ENCODE results near the gene CCNA2. TPM values are rescaled to one million over a fixed set of nuclear protein-coding genes. Genes with fewer than 3 reads are reported as not detected.

CCNA2 gene
- total RNA-seq, 1 donor from 2014 or later, result 2.0 TPM

GRCh38 chr4:121792966-121793365 is 30.7 kb downstream of the CCNA2 start:
- Mint-ChIP-seq H3K27me3 (peaks cover 21% of the 10 kb centered on the region), H3K4me3 (no peak overlapping the region), H3K27ac (no peak overlapping the region), H3K9me3 (no peaks in the 10 kb centered on the region), H3K4me1 (peaks cover 3% of the 10 kb centered on the region), H3K36me3 (ENCODE audit: low read depth) (no peaks in the 10 kb centered on the region)
- ATAC-seq (ENCODE audit: low read depth) (no peak), DNase-seq (no peak)
- intact Hi-C loops (cut with micrococcal nuclease), result no loop called here
- TF ChIP-seq, protein P1, sequence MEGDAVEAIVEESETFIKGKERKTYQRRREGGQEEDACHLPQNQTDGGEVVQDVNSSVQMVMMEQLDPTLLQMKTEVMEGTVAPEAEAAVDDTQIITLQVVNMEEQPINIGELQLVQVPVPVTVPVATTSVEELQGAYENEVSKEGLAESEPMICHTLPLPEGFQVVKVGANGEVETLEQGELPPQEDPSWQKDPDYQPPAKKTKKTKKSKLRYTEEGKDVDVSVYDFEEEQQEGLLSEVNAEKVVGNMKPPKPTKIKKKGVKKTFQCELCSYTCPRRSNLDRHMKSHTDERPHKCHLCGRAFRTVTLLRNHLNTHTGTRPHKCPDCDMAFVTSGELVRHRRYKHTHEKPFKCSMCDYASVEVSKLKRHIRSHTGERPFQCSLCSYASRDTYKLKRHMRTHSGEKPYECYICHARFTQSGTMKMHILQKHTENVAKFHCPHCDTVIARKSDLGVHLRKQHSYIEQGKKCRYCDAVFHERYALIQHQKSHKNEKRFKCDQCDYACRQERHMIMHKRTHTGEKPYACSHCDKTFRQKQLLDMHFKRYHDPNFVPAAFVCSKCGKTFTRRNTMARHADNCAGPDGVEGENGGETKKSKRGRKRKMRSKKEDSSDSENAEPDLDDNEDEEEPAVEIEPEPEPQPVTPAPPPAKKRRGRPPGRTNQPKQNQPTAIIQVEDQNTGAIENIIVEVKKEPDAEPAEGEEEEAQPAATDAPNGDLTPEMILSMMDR (IDR thresholded peaks at IDR 0.05), result no peak
- ChIA-PET POLR2A (interaction anchor here (0.7 kb wide), 1 partner anchor 9 kb away, joined by 3 read pairs; the partner anchor contains the start of gene EXOSC9), CTCF (no interaction called here)

- Mint-ChIP-seq H3K27ac (no peak overlapping the region), H3K36me3 (ENCODE audit: low read depth) (no peaks in the 10 kb centered on the region), H3K4me3 (no peak overlapping the region), H3K4me1 (peaks cover 3% of the 10 kb centered on the region), H3K9me3 (no peaks in the 10 kb centered on the region), H3K27me3 (peaks cover 25% of the 10 kb centered on the region)
- ChIA-PET CTCF (no interaction called here), POLR2A (no interaction called here)
- DNase-seq (no peak), ATAC-seq (ENCODE audit: low read depth) (no peak)
- intact Hi-C loops (cut with micrococcal nuclease), result no loop called here
- TF ChIP-seq, protein P1 (IDR thresholded peaks at IDR 0.05), result no peak
These were observed 32.2 kb downstream of the CCNA2 start for GRCh38 chr4:121791481-121791880.

DNA sequence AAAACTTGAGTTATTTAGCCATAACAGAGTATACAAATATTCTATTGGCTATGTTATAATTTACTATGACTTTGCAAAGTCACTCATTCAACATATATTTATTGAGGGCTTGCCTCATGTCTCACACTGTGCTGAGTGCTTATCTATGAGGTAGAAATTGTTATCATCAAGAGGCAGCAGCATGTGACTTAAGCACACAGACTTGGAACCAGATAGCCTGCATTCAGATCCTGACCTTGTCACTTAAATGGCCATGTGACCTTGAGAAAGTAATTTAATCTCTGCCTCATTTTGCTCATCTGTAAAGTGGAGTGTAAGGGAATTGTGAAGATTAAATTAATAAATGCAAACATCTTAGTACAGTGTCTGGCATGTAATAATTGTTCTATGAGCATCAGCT is 32.7 kb downstream of the CCNA2 start:
- TF ChIP-seq, protein P1 (IDR thresholded peaks at IDR 0.05), result no peak
- H3K4me3 Mint-ChIP-seq, result no peak overlapping the region
- intact Hi-C loops (cut with micrococcal nuclease), result no loop called here
- ChIA-PET POLR2A (no interaction called here), CTCF (no interaction called here)
- no peaks in the 10 kb centered on the region for H3K36me3 Mint-ChIP-seq (ENCODE audit: low read depth)
- no peak for ATAC-seq (ENCODE audit: low read depth)
- no peak for DNase-seq
- H3K27me3 Mint-ChIP-seq, result peaks cover 28% of the 10 kb centered on the region
- H3K4me1 Mint-ChIP-seq, result peaks cover 3% of the 10 kb centered on the region
- no peak overlapping the region for H3K27ac Mint-ChIP-seq
- no peaks in the 10 kb centered on the region for H3K9me3 Mint-ChIP-seq

DNA sequence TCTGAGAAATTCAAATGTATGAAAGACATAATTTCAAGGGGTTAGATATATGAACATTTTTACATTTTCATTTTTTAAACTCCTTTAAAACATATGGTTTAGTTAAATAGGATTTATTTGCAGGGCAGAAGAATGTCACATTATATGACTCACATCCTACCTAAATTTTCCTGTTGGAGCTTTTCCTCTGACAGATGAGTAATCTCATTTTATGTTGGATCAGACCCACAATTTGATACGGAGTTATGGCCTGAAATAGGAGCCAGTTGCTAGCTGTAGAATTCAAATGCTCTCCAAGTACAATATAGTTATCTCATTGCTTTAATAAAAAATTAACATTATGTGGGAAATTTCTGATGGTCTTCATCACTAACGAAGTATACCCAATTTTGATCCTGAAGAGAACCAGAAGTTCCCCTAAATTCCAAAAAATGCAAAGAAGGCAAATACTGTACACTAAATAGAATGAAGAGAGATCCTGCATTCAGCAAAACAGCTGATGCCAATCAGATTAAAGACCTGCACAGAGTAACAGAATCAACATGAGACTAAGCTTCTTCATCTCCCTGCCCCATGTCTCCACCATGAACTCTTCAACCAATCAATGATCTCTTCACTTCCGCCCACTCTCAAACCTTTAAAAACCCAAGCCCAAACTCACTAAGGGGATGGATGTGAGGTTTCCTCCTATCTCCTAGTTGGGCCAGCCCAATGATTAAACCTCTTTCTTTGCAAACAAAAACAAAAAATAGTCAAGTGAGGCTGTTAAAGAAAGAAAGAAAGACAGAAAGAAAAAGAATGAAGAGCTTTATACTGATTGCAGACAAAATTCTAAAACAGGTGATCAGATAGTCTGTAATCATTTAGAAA is 33.5 kb downstream of the CCNA2 start:
- peaks cover 31% of the 10 kb centered on the region for H3K27me3 Mint-ChIP-seq
- DNase-seq (no peak), ATAC-seq (ENCODE audit: low read depth) (no peak)
- ChIA-PET CTCF (no interaction called here), POLR2A (no interaction called here)
- H3K9me3 Mint-ChIP-seq, result no peaks in the 10 kb centered on the region
- intact Hi-C loops (cut with micrococcal nuclease), result no loop called here
- no peak overlapping the region for H3K27ac Mint-ChIP-seq
- TF ChIP-seq, protein P1 (IDR thresholded peaks at IDR 0.05), result no peak
- no peaks in the 10 kb centered on the region for H3K36me3 Mint-ChIP-seq (ENCODE audit: low read depth)
- no peaks in the 10 kb centered on the region for H3K4me1 Mint-ChIP-seq
- no peak overlapping the region for H3K4me3 Mint-ChIP-seq

- TF ChIP-seq, protein P1 (IDR thresholded peaks at IDR 0.05), result no peak
- Mint-ChIP-seq H3K36me3 (ENCODE audit: low read depth) (no peaks in the 10 kb centered on the region), H3K27me3 (peaks cover 37% of the 10 kb centered on the region), H3K4me3 (no peak overlapping the region), H3K27ac (no peak overlapping the region), H3K9me3 (peaks cover 5% of the 10 kb centered on the region), H3K4me1 (no peaks in the 10 kb centered on the region)
- ChIA-PET CTCF (no interaction called here), POLR2A (no interaction called here)
- ATAC-seq (ENCODE audit: low read depth), result no peak
- intact Hi-C loops (cut with micrococcal nuclease), result no loop called here
- DNase-seq, result no peak
These were observed 34.2 kb downstream of the CCNA2 start for GRCh38 chr4:121789455-121789854.
